Esophagus muscularis mucosa (tissue), 4 donors: ENCODE results near the gene NUP98. TPM values are rescaled to one million over a fixed set of nuclear protein-coding genes. Genes with fewer than 3 reads are reported as not detected.
"Not testable (repeated sequence)": the region's sequence is repeated elsewhere in the genome, so short reads cannot be mapped to it uniquely, and the experiment has no call there.

Source experiments
- DNase-seq: peaks from one replicate; pipeline ENCODE4 v3.0.0-alpha.2; 2017; ENCODE audit errors: extremely low spot score
- H3K27ac ChIP-seq, 4 donors: fragments of 200-600 bp; sonication (generic); replicated peaks in 1 of 4; 1 replicate in 3 of 4; 2 replicates in 1 of 4; pipeline ENCODE4 v1.5.1; 2016 to 2019; ENCODE audit warnings: mild to moderate bottlenecking in 1 of 4
- H3K27me3 ChIP-seq, 4 donors: fragments of 200-600 bp; sonication (generic); one replicate each; pipeline versions ENCODE4 v1.5.1 to v1.6.0; 2016 to 2019
- H3K36me3 ChIP-seq, 4 donors: fragments of 200-600 bp; sonication (generic); one replicate each; pipeline ENCODE4 v1.5.1; 2016 to 2019
- H3K4me1 ChIP-seq, 4 donors: fragments of 200-600 bp; sonication (generic); one replicate each; pipeline ENCODE4 v1.5.1; 2016 to 2019
- H3K4me3 ChIP-seq, 4 donors: fragments of 200-600 bp; sonication (generic); 1 replicate in 2 of 4; 2 replicates in 2 of 4; pipeline ENCODE4 v1.5.1; 2016 to 2019; ENCODE audit warnings: mild to moderate bottlenecking in 4 of 4, moderate library complexity in 1 of 4
- H3K9me3 ChIP-seq, 4 donors: fragments of 200-600 bp; sonication (generic); 1 replicate in 3 of 4; 2 replicates in 1 of 4; pipeline ENCODE4 v1.5.1; 2016 to 2019
- EP300 ChIP-seq: sonication (generic); formaldehyde crosslinking; IDR thresholded peaks from one replicate; pipeline ENCODE4 v1.6.1; 2017; ENCODE audit warnings: antibody characterized with exemption
- POLR2A ChIP-seq: fragments of 450-650 bp; IDR thresholded peaks from one replicate; pipeline ENCODE4 v1.6.1; 2017; ENCODE audit warnings: antibody characterized with exemption, moderate library complexity, mild to moderate bottlenecking, low read depth
- POLR2AphosphoS5 ChIP-seq, 2 donors: sonication (generic); formaldehyde crosslinking; IDR thresholded peaks; one replicate each; pipeline ENCODE4 v1.6.1; 2017; ENCODE audit warnings: antibody characterized with exemption in 2 of 2
- whole genome bisulfite sequencing: methylation state at CpG from one replicate; pipeline ENCODE4 v1.1.5; 2018; 5-methylcytosine and 5-hydroxymethylcytosine counted together
- intact Hi-C: fragments of 100-400 bp; cut with DNase I; formaldehyde crosslinking; loops from one replicate; pipeline ENCODE4 v1.15.1; 2023
- total RNA-seq, 4 donors: library from RNA; depleted of rRNA; stranded (reverse); fragments of >200 nt; gene quantifications; one replicate each; pipeline versions ENCODE4 v1.1.0 to v1.2.1, GENCODE V29; 2016
- TF ChIP-seq, protein P1 (sequence below), 3 experiments: fragments of 200-600 bp in 2 of 3; fragments of 450-650 bp in 1 of 3; sonication (generic) in 2 of 3; IDR thresholded peaks; one replicate each; pipeline ENCODE4 v1.5.1; 2017 to 2019; ENCODE audit warnings: antibody characterized with exemption in 3 of 3, mild to moderate bottlenecking in 2 of 3, moderate library complexity in 1 of 3

The NUP98 gene
- total RNA-seq, 4 donors from 2014 or later, result 67.7 to 117 (median 89.8) TPM

DNA sequence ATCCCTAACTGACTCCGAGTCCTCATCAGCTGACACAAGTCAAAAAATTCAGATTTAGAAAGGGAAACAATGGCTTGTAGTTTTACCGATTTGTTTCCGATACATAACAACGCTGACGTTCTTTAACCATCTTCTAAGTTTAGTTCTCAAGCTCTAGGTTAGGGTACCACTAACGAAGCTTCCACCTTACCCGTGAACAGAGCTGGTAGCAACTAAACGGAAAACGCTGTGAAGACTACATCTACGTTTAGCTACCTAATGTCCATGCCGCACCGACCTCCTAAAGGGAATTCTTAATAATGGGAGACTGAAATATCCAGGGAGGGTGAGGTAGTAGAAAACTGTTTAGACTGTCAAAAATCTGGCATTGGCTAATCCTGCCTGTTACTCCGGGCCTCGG, 1.0 kb downstream of the NUP98 start:
- TF ChIP-seq POLR2A (no peak), POLR2AphosphoS5 (IDR thresholded peaks at IDR 0.05) (no peak), EP300 (no peak)
- TF ChIP-seq, protein P1, sequence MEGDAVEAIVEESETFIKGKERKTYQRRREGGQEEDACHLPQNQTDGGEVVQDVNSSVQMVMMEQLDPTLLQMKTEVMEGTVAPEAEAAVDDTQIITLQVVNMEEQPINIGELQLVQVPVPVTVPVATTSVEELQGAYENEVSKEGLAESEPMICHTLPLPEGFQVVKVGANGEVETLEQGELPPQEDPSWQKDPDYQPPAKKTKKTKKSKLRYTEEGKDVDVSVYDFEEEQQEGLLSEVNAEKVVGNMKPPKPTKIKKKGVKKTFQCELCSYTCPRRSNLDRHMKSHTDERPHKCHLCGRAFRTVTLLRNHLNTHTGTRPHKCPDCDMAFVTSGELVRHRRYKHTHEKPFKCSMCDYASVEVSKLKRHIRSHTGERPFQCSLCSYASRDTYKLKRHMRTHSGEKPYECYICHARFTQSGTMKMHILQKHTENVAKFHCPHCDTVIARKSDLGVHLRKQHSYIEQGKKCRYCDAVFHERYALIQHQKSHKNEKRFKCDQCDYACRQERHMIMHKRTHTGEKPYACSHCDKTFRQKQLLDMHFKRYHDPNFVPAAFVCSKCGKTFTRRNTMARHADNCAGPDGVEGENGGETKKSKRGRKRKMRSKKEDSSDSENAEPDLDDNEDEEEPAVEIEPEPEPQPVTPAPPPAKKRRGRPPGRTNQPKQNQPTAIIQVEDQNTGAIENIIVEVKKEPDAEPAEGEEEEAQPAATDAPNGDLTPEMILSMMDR (IDR thresholded peaks at IDR 0.05), result no peak
- Histone ChIP-seq H3K36me3 (peaks cover 8 to 32% (median 24%) of the 10 kb centered on the region in 4 donors), H3K4me3 (peak overlapping the region; percentile 77 to 95 (median 90)), H3K27ac (peak overlapping the region; percentile 93 to 99 (median 96)), H3K9me3 (no peaks in the 10 kb centered on the region), H3K27me3 (no peaks in the 10 kb centered on the region), H3K4me1 (peaks cover 15 to 46% (median 40%) of the 10 kb centered on the region in 4 donors)
- intact Hi-C loops, result loop anchor here (5.0 kb wide), 1 partner anchor 41 kb away; no protein-coding TSS in a partner anchor
- 13% methylated on average over 14 of the region's 14 CpGs for whole genome bisulfite sequencing
- DNase-seq, result no peak

DNA sequence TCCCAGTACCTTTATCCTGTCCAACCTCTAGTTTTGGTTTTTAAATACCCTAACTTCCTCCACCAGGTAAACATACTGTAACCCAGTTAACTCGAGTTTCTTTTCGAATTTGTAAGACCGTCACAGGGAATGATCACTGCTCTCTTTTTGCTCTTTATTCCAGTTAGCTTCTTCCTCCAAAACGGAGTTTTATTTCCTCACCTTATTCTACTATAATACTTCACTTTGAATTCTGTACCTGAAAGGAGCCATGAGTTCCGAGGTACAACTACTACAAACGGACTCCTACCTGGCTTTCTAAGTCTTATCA, 1.4 kb downstream of the NUP98 start:
- no peak for DNase-seq
- 34% methylated on average over 6 of the region's 6 CpGs for WGBS
- Histone ChIP-seq H3K36me3 (peaks cover 8 to 36% (median 26%) of the 10 kb centered on the region in 4 donors), H3K27ac (peak overlapping the region; percentile 93 to 99 (median 96)), H3K4me3 (peak overlapping the region; percentile 77 to 95 (median 90)), H3K27me3 (no peaks in the 10 kb centered on the region), H3K4me1 (peaks cover 15 to 46% (median 41%) of the 10 kb centered on the region in 4 donors), H3K9me3 (no peaks in the 10 kb centered on the region)
- intact Hi-C loops, result loop anchor here (5.0 kb wide), 1 partner anchor 41 kb away; no protein-coding TSS in a partner anchor
- no peak for TF ChIP-seq EP300
- TF ChIP-seq POLR2AphosphoS5 (IDR thresholded peaks at IDR 0.05), result no peak
- TF ChIP-seq, protein P1 (IDR thresholded peaks at IDR 0.05), result no peak
- TF ChIP-seq POLR2A, result no peak

DNA sequence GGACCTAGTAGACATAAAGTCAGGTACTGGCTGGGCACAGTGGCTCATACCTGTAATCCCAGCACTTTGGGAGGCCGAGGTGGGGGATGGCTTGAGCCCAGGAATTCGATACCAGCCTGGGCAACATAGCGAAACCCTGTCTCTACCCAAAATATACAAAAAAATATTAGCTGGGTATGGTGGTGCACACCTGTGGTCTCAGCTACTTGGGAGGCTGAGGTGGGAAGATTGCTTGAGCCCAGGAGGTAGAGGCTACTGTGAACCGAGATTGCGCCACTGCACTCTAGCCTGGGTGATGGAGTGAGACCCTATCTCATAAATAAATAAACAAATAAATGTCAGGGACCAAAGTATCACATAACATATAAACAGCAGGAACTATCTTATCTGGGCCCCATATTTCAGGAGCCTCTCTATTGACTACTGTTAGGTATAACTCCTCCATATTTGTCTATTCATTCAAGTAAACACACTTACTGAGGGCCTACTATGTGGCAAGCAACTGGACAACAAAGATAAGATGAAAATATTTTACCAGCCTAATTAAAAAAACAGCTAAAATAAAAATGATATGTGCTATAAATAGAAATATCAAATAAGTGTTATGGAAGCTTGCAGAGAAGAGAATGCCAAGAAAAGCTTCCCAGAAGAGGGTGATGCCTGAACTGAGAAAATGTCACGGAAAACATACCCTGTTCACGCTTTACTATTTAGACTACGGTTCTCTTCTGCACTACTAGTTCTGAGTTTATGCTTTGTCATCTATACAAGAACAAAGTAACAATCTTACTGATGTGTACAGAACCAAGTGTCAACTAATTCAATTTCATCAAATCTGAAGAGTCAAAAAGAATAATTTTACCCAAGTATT, 2.0 kb downstream of the NUP98 start:
- H3K36me3 ChIP-seq, result peaks cover 8 to 39% (median 28%) of the 10 kb centered on the region in 4 donors
- no peaks in the 10 kb centered on the region for H3K9me3 ChIP-seq
- H3K27me3 ChIP-seq, result no peaks in the 10 kb centered on the region
- peak overlapping the region; percentile 93 to 99 (median 96) for H3K27ac ChIP-seq
- H3K4me1 ChIP-seq, result peaks cover 15 to 49% (median 46%) of the 10 kb centered on the region in 4 donors
- WGBS, result 72% methylated on average over 8 of the region's 8 CpGs
- peak overlapping the region; percentile 77 to 95 (median 90) for H3K4me3 ChIP-seq
- no peak for DNase-seq
- intact Hi-C loops, result loop anchor here (5.0 kb wide), 1 partner anchor 42 kb away; no protein-coding TSS in a partner anchor
- TF ChIP-seq POLR2AphosphoS5 (IDR thresholded peaks at IDR 0.05), result no peak
- TF ChIP-seq, protein P1 (IDR thresholded peaks at IDR 0.05), result no peak

DNA sequence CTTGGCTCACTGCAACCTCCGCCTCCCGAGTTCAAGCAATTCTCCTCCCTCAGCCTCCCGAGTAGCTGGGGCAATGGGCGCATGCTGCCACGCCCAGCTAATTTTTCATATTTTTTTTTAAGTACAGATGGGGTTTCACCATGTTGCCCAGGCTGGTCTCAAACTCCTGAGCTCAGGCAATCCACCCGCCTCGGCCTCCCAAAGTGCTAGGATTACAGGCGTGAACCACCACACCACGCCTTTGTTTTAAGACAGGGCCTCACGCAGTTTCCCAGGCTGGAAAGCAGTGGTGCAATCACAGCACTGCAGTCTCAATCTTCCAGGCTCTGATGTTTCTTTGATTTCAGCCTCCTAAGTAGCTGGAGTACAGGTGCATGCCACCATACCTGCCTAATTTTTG, 3.0 kb downstream of the NUP98 start:
- Histone ChIP-seq H3K36me3 (peaks cover 8 to 39% (median 28%) of the 10 kb centered on the region in 4 donors), H3K4me1 (peaks cover 15 to 59% (median 55%) of the 10 kb centered on the region in 4 donors)
- intact Hi-C loops, DNase-seq, H3K4me3 ChIP-seq, H3K27ac ChIP-seq, H3K27me3 ChIP-seq, H3K9me3 ChIP-seq: not testable (repeated sequence)
- 95% methylated on average over 10 of the region's 10 CpGs for WGBS

DNA sequence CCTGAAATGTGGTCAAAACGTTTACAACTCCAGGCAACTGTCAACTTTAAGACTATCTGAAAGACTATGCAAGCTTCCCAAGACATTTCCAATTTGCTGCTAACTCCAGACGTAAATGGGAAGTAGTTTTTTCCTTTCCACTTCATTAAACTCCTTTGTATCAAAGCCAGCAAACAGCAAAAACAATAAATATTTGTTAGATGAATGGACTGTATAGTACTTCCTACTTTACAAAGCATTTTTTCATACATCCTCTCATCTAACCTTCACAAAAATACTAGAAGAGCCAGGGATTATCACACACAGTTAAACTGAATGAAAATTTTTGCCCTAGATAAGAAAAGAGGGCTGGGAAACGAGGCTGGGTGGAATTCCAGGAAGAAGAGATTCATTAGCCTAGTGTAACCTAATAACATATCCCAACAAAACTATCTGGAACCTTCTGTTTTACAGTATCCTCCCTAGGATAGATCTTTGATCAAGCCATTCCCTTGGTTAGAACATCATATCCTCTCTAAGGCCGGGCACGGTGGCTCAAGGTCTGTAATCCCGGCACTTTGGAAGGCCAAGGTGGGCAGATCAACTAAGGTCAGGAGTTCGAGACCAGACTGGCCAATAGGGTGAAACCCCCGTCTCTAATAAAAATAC, 10.4 kb downstream of the NUP98 start:
- Histone ChIP-seq H3K4me3 (no peak overlapping the region), H3K27me3 (no peaks in the 10 kb centered on the region), H3K27ac (peak overlapping the region in 1 of 4 donors; percentile 27), H3K4me1 (peaks cover 6 to 73% (median 66%) of the 10 kb centered on the region in 4 donors), H3K36me3 (peaks cover 0 to 25% (median 9%) of the 10 kb centered on the region in 4 donors), H3K9me3 (no peaks in the 10 kb centered on the region)
- TF ChIP-seq POLR2A (no peak), EP300 (no peak), POLR2AphosphoS5 (IDR thresholded peaks at IDR 0.05) (no peak)
- TF ChIP-seq, protein P1 (IDR thresholded peaks at IDR 0.05), result no peak
- intact Hi-C loops, result no loop called here
- WGBS, result 64% methylated on average over 8 of the region's 8 CpGs
- no peak for DNase-seq
